ENCODE results near the gene COL4A2.
"Not testable (repeated sequence)": the region's sequence is repeated elsewhere in the genome, so short reads cannot be mapped to it uniquely, and the experiment has no call there.

Gene COL4A2

GRCh38 chr13:110379905-110380341 lies 72.8 kb downstream of the COL4A2 start:
- no peak for DNase-seq (ENCODE audit: low read depth)

- DNase-seq (ENCODE audit: low read depth), result no peak
Observed at GRCh38 chr13:110380359-110381028, 73.4 kb downstream of the COL4A2 start.

GRCh38 chr13:110381029-110381360 lies 73.9 kb downstream of the COL4A2 start:
- DNase-seq (ENCODE audit: low read depth), result no peak

- no peak for DNase-seq (ENCODE audit: low read depth)
Observed at GRCh38 chr13:110382229-110382628, 75.1 kb downstream of the COL4A2 start.

GRCh38 chr13:110382830-110383229 lies 75.7 kb downstream of the COL4A2 start:
- no peak for DNase-seq (ENCODE audit: low read depth)

- no peak for DNase-seq (ENCODE audit: low read depth)
Observed at GRCh38 chr13:110387451-110388107, 80.5 kb downstream of the COL4A2 start.

GRCh38 chr13:110388108-110388943 lies 81.2 kb downstream of the COL4A2 start:
- DNase-seq (ENCODE audit: low read depth), result no peak

GRCh38 chr13:110390567-110390966 lies 83.5 kb downstream of the COL4A2 start:
- no peak for DNase-seq (ENCODE audit: low read depth)

GRCh38 chr13:110391273-110391672 lies 84.2 kb downstream of the COL4A2 start:
- DNase-seq (ENCODE audit: low read depth), result no peak

- DNase-seq (ENCODE audit: low read depth), result no peak
Observed at GRCh38 chr13:110392510-110393240, 85.6 kb downstream of the COL4A2 start.

GRCh38 chr13:110393761-110394160 lies 86.7 kb downstream of the COL4A2 start:
- DNase-seq (ENCODE audit: low read depth), result no peak

- DNase-seq (ENCODE audit: low read depth), result no peak
Observed at GRCh38 chr13:110394371-110394841, 87.3 kb downstream of the COL4A2 start.

- not testable (repeated sequence) for DNase-seq (ENCODE audit: low read depth)
Observed at GRCh38 chr13:110395616-110396015, 88.5 kb downstream of the COL4A2 start.

GRCh38 chr13:110396476-110396875 lies 89.4 kb downstream of the COL4A2 start:
- no peak for DNase-seq (ENCODE audit: low read depth)

- DNase-seq (ENCODE audit: low read depth), result no peak
Observed at GRCh38 chr13:110396913-110397381, 89.9 kb downstream of the COL4A2 start.

- no peak for DNase-seq (ENCODE audit: low read depth)
Observed at GRCh38 chr13:110397436-110398115, 90.5 kb downstream of the COL4A2 start.

GRCh38 chr13:110398564-110399507 lies 91.8 kb downstream of the COL4A2 start:
- DNase-seq (ENCODE audit: low read depth), result no peak

GRCh38 chr13:110399801-110400200 lies 92.7 kb downstream of the COL4A2 start:
- no peak for DNase-seq (ENCODE audit: low read depth)

- no peak for DNase-seq (ENCODE audit: low read depth)
Observed at GRCh38 chr13:110400786-110401533, 93.9 kb downstream of the COL4A2 start.

Data from CMK (cell line).